ENCODE results near the gene ERVV-1.

DNA sequence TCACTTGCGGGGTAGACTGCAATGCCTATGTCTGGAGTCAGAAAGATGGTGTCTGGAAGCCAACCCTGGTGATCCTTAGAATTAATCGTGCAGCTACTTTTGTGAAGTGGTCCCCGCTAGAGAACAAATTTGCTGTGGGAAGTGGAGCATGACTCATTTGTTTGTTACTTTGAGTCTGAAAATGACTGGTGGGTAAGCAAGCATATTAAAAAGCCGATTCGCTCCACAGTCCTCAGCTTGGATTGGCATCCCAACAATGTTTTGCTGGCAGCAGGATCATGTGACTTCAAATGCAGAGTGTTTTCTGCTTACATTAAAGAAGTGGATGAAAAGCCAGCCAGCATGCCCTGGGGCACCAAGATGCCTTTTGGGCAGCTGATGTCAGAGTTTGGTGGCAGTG, 9.5 kb upstream of the ERVV-1 start:
- TF ChIP-seq POLR2A (IDR thresholded peaks at IDR 0.05; ENCODE audit: low read depth, low read length), result no peak
- no peak for TF ChIP-seq POLR2AphosphoS5 (IDR thresholded peaks at IDR 0.05; ENCODE audit: low read depth, low read length)

All from GM12892 (cell line).